Measurements from ENCODE around the gene MTO1. TPM values are rescaled to one million over a fixed set of nuclear protein-coding genes. Genes with fewer than 3 reads are reported as not detected.

The MTO1 gene
- total RNA-seq, 2 donors from 2014 or later: 21.5 to 26.7 TPM

- H3K36me3 ChIP-seq (ENCODE audit: control insufficient read depth, insufficient read depth, low read length): peaks cover 21% of the 10 kb centered on the region
- 94 to 97% methylated on average over 25 to 50 of the region's 50 CpGs for WGBS, 2 experiments (ENCODE audit: insufficient coverage in 1 of 2, insufficient read length in 1 of 2)
- no peaks in the 10 kb centered on the region for H3K4me1 ChIP-seq (ENCODE audit: control insufficient read depth, insufficient read depth, low read length)
- no peak overlapping the region for H3K4me3 ChIP-seq (ENCODE audit: low read length)
- no peaks in the 10 kb centered on the region for H3K9me3 ChIP-seq (ENCODE audit: control insufficient read depth, low read length)
- Mint-ChIP-seq H3K36me3 (ENCODE audit: low read depth) (peaks cover 25% of the 10 kb centered on the region), H3K4me3 (peak overlapping the region; percentile 99), H3K9me3 (no peaks in the 10 kb centered on the region), H3K27ac (peak overlapping the region; percentile 88), H3K27me3 (ENCODE audit: insufficient read depth) (no peaks in the 10 kb centered on the region), H3K4me1 (peaks cover 3% of the 10 kb centered on the region)
- no peak overlapping the region for H3K27ac ChIP-seq (ENCODE audit: low read depth, low read length)
- no peaks in the 10 kb centered on the region for H3K27me3 ChIP-seq (ENCODE audit: control insufficient read depth, insufficient read depth, low read length, poor library complexity, severe bottlenecking)
- DNase-seq: peak; percentile 59
- H3K9ac ChIP-seq (ENCODE audit: extremely low read depth, low read length, poor library complexity, severe bottlenecking): no peak overlapping the region
- TF ChIP-seq, protein P1, sequence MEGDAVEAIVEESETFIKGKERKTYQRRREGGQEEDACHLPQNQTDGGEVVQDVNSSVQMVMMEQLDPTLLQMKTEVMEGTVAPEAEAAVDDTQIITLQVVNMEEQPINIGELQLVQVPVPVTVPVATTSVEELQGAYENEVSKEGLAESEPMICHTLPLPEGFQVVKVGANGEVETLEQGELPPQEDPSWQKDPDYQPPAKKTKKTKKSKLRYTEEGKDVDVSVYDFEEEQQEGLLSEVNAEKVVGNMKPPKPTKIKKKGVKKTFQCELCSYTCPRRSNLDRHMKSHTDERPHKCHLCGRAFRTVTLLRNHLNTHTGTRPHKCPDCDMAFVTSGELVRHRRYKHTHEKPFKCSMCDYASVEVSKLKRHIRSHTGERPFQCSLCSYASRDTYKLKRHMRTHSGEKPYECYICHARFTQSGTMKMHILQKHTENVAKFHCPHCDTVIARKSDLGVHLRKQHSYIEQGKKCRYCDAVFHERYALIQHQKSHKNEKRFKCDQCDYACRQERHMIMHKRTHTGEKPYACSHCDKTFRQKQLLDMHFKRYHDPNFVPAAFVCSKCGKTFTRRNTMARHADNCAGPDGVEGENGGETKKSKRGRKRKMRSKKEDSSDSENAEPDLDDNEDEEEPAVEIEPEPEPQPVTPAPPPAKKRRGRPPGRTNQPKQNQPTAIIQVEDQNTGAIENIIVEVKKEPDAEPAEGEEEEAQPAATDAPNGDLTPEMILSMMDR (conservative IDR thresholded peaks at IDR 0.05): peak; percentile 26
These were observed 62.0 kb downstream of the MTO1 start for GRCh38 chr6:73523434-73524123.

GRCh38 chr6:73525546-73526330, 64.2 kb downstream of the MTO1 start:
- 91 to 100% methylated on average over 2 to 3 of the region's 3 CpGs for WGBS, 2 experiments (ENCODE audit: insufficient coverage in 1 of 2, insufficient read length in 1 of 2)
- TF ChIP-seq, protein P1 (conservative IDR thresholded peaks at IDR 0.05): no peak

GRCh38 chr6:73528897-73529296, 67.4 kb downstream of the MTO1 start:
- DNase-seq: no peak
- Histone ChIP-seq H3K27me3 (ENCODE audit: control insufficient read depth, insufficient read depth, low read length, poor library complexity, severe bottlenecking) (no peaks in the 10 kb centered on the region), H3K9me3 (ENCODE audit: control insufficient read depth, low read length) (no peaks in the 10 kb centered on the region), H3K27ac (ENCODE audit: low read depth, low read length) (no peak overlapping the region), H3K36me3 (ENCODE audit: control insufficient read depth, insufficient read depth, low read length) (no peaks in the 10 kb centered on the region), H3K4me1 (ENCODE audit: control insufficient read depth, insufficient read depth, low read length) (no peaks in the 10 kb centered on the region), H3K4me3 (ENCODE audit: low read length) (no peak overlapping the region), H3K9ac (ENCODE audit: extremely low read depth, low read length, poor library complexity, severe bottlenecking) (no peak overlapping the region)
- Mint-ChIP-seq H3K36me3 (ENCODE audit: low read depth) (no peaks in the 10 kb centered on the region), H3K4me3 (no peak overlapping the region), H3K4me1 (peaks cover 4% of the 10 kb centered on the region), H3K27me3 (ENCODE audit: insufficient read depth) (no peaks in the 10 kb centered on the region), H3K9me3 (no peaks in the 10 kb centered on the region), H3K27ac (no peak overlapping the region)
- WGBS, 2 experiments (ENCODE audit: insufficient coverage in 1 of 2, insufficient read length in 1 of 2): 84 to 89% methylated on average over 3 to 7 of the region's 7 CpGs
- TF ChIP-seq, protein P1 (conservative IDR thresholded peaks at IDR 0.05): no peak

More at GRCh38 chr6:73525546-73526330, 64.2 kb downstream of the MTO1 start:
- no peak overlapping the region for H3K27ac ChIP-seq (ENCODE audit: low read depth, low read length)
- no peaks in the 10 kb centered on the region for H3K36me3 ChIP-seq (ENCODE audit: control insufficient read depth, insufficient read depth, low read length)
- no peak overlapping the region for H3K27ac Mint-ChIP-seq
- H3K27me3 ChIP-seq (ENCODE audit: control insufficient read depth, insufficient read depth, low read length, poor library complexity, severe bottlenecking): no peaks in the 10 kb centered on the region
- no peaks in the 10 kb centered on the region for H3K4me1 ChIP-seq (ENCODE audit: control insufficient read depth, insufficient read depth, low read length)
- H3K36me3 Mint-ChIP-seq (ENCODE audit: low read depth): peaks cover 3% of the 10 kb centered on the region
- H3K9ac ChIP-seq (ENCODE audit: extremely low read depth, low read length, poor library complexity, severe bottlenecking): no peak overlapping the region
- H3K4me1 Mint-ChIP-seq: peaks cover 2% of the 10 kb centered on the region
- no peak overlapping the region for H3K4me3 ChIP-seq (ENCODE audit: low read length)
- no peaks in the 10 kb centered on the region for H3K9me3 Mint-ChIP-seq
- H3K4me3 Mint-ChIP-seq: no peak overlapping the region
- H3K9me3 ChIP-seq (ENCODE audit: control insufficient read depth, low read length): no peaks in the 10 kb centered on the region
- no peaks in the 10 kb centered on the region for H3K27me3 Mint-ChIP-seq (ENCODE audit: insufficient read depth)
- DNase-seq: no peak
